NCI-H446 treated with DMSO at 0.1 percent for 48 hours (cell line): Measurements from ENCODE around the gene HIVEP2.

Experiments used
- DNase-seq: peaks from one replicate; lab custom pipeline; 2025; lab: John Stamatoyannopoulos, UW

The HIVEP2 gene

DNA sequence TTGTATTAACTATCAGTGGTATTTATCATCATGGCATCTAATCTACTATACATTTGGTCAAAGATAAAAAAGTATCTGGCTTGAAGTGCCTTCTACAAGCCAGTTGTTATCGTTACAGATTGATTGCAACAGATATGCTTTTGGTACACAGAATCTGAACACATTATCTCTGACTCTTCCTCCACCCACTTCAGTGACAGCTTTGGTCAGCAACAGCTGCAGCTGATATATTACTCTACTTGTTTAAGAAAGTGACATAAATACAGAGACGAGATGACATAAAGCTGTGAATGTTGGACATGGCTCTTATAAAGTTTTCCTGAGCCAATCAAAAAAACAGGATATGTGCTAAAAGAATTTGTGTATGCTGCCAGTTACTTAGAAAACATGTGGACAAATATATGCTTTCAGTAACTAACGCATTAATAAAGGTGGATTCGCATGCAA, 77.6 kb downstream of the HIVEP2 start:
- DNase-seq: no peak

- DNase-seq: no peak
Observed at GRCh38 chr6:142863981-142864380, 81.0 kb downstream of the HIVEP2 start.

DNA sequence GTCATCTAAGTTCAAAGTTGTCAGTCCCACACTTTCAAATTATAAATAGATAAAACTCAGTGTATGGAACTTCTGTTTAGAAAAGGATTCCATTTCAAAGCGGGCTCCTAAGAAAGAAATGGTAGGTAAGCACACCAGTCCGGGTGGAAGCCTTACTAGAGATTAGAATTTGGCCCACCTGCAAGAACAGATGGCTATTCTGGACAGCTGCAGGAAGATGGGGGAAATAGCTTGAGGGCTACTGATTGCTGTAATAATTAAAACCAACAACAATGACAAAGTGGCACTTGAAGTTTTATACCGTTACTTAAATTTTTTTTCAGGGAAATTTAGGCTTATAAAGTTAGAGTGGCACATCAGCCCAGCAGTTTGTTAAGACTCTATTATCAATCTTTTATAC, 83.3 kb downstream of the HIVEP2 start:
- peak; percentile 27 for DNase-seq

GRCh38 chr6:142860498-142860897, 84.5 kb downstream of the HIVEP2 start:
- no peak for DNase-seq

GRCh38 chr6:142857796-142858555, 87.0 kb downstream of the HIVEP2 start:
- no peak for DNase-seq

- DNase-seq: no peak
Observed at GRCh38 chr6:142857233-142857761, 87.7 kb downstream of the HIVEP2 start.

GRCh38 chr6:142856624-142857232, 88.2 kb downstream of the HIVEP2 start:
- no peak for DNase-seq

DNA sequence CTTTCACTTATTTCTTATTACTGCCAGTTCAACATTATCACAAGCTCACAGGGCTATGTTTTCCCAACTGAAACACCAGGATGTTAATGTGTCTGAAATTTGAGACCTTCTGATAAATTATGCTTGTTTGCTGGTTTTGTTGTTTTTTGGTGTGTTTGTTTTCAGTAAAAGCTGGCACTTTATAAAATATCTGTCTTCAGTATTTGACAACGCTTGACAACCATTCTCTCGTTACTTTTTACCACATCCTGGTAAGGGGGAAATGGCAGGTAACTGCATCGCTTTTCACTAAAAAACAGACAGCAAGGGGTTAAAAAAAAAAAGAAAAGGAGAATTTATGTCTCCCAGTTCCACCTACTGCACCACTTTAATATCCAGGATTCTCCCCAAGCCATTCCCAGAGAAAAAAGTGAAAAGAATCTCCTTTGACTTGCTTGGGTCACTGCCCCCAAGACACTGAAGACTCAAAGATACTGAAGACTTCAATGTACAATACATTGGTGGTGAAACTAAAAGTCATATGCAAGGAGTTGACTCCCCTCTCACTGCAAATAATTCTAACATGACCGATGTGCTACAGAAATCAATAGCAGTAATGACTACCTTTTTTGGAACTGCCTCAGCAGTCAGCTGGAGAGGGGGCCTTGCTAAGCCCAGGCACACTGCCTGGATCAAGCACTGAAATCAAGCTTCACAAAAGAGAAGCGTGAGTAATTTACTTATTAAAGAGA, 88.9 kb downstream of the HIVEP2 start:
- DNase-seq: no peak

- no peak for DNase-seq
Observed at GRCh38 chr6:142854589-142855488, 90.1 kb downstream of the HIVEP2 start.

GRCh38 chr6:142853244-142854180, 91.5 kb downstream of the HIVEP2 start:
- DNase-seq: no peak

GRCh38 chr6:142851601-142852000, 93.4 kb downstream of the HIVEP2 start:
- peak; percentile 13 for DNase-seq

DNA sequence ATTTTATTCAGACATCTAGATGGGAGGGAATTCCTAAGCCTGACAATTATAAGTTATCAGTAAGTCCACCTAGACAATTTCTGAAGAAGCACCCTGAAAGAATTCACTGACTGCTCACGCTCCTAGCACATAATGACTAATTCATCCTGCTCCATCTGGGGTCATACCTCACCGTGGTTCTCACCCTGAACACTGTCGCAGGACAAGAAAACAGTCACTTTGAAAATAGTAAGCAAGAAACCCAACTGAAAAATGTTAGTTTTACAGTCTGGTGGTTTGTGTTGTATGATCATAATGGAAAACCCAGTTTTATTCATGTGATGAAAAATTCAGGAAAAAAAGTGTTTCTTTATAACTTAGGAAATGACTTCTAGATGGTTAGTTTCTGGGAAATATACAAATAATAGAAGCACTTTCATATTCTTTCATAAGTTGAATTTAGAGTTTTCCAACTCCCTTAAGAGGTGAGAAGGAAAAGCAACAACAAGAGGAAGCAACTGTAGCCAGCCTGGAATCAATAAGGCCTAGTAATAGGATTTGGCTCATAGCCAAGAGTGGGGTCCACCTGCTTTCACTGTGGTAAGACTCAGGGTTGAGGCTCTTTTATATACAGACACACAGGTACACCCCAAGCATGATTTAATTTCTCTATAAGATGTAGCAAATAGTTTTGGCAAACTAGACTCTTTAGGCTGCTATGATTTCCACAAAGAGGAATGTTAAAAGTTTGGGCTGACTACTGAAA, 94.1 kb downstream of the HIVEP2 start:
- no peak for DNase-seq

GRCh38 chr6:142848976-142849375, 96.0 kb downstream of the HIVEP2 start:
- DNase-seq: no peak

- no peak for DNase-seq
Observed at GRCh38 chr6:142848156-142848555, 96.8 kb downstream of the HIVEP2 start.

- no peak for DNase-seq
Observed at GRCh38 chr6:142846883-142847287, 98.1 kb downstream of the HIVEP2 start.

- DNase-seq: no peak
Observed at GRCh38 chr6:142846459-142846831, 98.5 kb downstream of the HIVEP2 start.

GRCh38 chr6:142845624-142846458, 99.1 kb downstream of the HIVEP2 start:
- peak; percentile 77 for DNase-seq

DNA sequence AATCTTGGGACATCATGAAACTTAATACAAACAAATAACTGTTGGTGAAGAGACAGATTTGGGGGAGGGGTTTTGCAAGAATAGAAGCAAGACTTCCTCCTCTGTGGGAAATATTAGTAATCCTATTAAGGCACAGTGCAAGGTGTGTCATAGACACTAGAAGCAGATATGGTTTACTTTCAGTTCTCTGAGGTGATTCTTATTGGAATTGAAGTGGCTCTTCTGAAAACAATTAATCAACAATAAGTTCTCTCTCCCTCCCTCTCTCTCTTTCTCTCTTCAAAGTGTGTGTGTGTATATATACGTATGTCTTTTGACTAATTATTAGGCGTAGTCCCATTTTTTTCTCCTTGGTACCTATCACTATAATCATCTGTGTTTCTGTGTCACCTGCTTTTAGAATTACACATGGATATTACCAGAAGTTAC, 99.8 kb downstream of the HIVEP2 start:
- DNase-seq: no peak
